A549 (cell line): ENCODE results near the gene TSR3.

Source experiments
- BHLHE40 ChIP-seq: IDR thresholded peaks from 2 replicates; pipeline ENCODE4 v1.6.1; 2012; ENCODE audit warnings: low read depth, low read length, inconsistent platforms
- HDAC2 ChIP-seq: fragments of 200-600 bp; sonication (generic); IDR thresholded peaks from 2 replicates; pipeline ENCODE4 v1.6.1; 2016
- JUN ChIP-seq, 2 experiments: fragments of >200 bp; sonication (Bioruptor Twin); formaldehyde crosslinking; IDR thresholded peaks; 2 replicates in 1 of 2; 3 replicates in 1 of 2; pipeline ENCODE4 v1.6.1; 2016 to 2017
- JUNB ChIP-seq: fragments of >200 bp; sonication (Bioruptor Twin); formaldehyde crosslinking; IDR thresholded peaks from 2 replicates; pipeline ENCODE4 v1.6.1; 2016
- KDM1A ChIP-seq: fragments of 200-600 bp; sonication (generic); IDR thresholded peaks from 2 replicates; pipeline ENCODE4 v1.6.1; 2016; ENCODE audit warnings: low read depth, mild to moderate bottlenecking
- NR3C1 ChIP-seq: fragments of >200 bp; sonication (Bioruptor Twin); formaldehyde crosslinking; IDR thresholded peaks from 3 replicates; pipeline ENCODE4 v1.6.1; 2017
- POLR2A ChIP-seq: IDR thresholded peaks from 2 replicates; pipeline ENCODE4 v1.6.1; 2012; ENCODE audit warnings: mild to moderate bottlenecking, low read length
- SREBF2 ChIP-seq: fragments of 450-650 bp; IDR thresholded peaks from 2 replicates; pipeline ENCODE4 v1.6.1; 2014; ENCODE audit warnings: mild to moderate bottlenecking, moderate library complexity
- TF ChIP-seq, protein P1 (sequence below): fragments of >200 bp; sonication (Bioruptor Twin); formaldehyde crosslinking; IDR thresholded peaks from 3 replicates; pipeline ENCODE4 v1.5.1; 2016

GRCh38 chr16:1397779-1398178, 46.1 kb upstream of the TSR3 start:
- TF ChIP-seq, protein P1, sequence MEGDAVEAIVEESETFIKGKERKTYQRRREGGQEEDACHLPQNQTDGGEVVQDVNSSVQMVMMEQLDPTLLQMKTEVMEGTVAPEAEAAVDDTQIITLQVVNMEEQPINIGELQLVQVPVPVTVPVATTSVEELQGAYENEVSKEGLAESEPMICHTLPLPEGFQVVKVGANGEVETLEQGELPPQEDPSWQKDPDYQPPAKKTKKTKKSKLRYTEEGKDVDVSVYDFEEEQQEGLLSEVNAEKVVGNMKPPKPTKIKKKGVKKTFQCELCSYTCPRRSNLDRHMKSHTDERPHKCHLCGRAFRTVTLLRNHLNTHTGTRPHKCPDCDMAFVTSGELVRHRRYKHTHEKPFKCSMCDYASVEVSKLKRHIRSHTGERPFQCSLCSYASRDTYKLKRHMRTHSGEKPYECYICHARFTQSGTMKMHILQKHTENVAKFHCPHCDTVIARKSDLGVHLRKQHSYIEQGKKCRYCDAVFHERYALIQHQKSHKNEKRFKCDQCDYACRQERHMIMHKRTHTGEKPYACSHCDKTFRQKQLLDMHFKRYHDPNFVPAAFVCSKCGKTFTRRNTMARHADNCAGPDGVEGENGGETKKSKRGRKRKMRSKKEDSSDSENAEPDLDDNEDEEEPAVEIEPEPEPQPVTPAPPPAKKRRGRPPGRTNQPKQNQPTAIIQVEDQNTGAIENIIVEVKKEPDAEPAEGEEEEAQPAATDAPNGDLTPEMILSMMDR, result no peak
- no peak for TF ChIP-seq SREBF2
- TF ChIP-seq NR3C1, result no peak
- no peak for TF ChIP-seq POLR2A
- TF ChIP-seq HDAC2, result no peak
- no peak for TF ChIP-seq BHLHE40
- no peak for TF ChIP-seq JUNB
- TF ChIP-seq JUN (IDR thresholded peaks at IDR 0.05), result no peak
- TF ChIP-seq KDM1A, result no peak
